Gastroesophageal sphincter (tissue), 3 donors: ENCODE measurements around the gene COL4A5.

Experiments
- EP300 ChIP-seq: sonication (generic); formaldehyde crosslinking; IDR thresholded peaks from one replicate; pipeline ENCODE4 v1.6.1; 2017; ENCODE audit warnings: antibody characterized with exemption, mild to moderate bottlenecking
- POLR2A ChIP-seq, 2 donors: fragments of 450-650 bp; IDR thresholded peaks; one replicate each; pipeline ENCODE4 v1.6.1; 2017; ENCODE audit warnings: antibody characterized with exemption in 2 of 2, mild to moderate bottlenecking in 2 of 2, moderate library complexity in 1 of 2
- TF ChIP-seq, protein P1 (sequence below), 4 experiments: fragments of 200-600 bp in 2 of 4; fragments of 450-650 bp in 2 of 4; sonication (generic) in 1 of 4; IDR thresholded peaks; one replicate each; pipeline ENCODE4 v1.5.1; 2017 to 2019; ENCODE audit warnings: antibody characterized with exemption in 4 of 4, mild to moderate bottlenecking in 2 of 4, moderate library complexity in 2 of 4

DNA sequence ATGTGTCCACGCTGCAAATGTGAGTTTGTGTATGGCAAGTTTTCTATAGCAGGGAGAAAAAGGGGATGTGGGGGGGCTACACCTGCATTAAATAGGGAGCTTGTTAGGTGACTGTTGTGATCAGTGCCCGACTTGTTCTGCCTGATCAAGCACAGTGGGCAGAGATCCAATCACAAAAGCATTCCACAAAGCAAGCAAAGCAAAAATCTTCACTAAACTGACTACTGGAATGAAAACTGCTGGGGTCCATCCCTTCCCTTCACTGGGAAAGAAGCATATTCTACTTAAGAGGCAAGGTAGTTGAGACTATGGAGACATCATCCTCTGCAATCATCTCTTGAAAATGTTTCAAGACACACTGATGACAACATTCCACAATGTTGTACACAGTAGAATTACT, 291.5 kb downstream of the COL4A5 start:
- TF ChIP-seq, protein P1, sequence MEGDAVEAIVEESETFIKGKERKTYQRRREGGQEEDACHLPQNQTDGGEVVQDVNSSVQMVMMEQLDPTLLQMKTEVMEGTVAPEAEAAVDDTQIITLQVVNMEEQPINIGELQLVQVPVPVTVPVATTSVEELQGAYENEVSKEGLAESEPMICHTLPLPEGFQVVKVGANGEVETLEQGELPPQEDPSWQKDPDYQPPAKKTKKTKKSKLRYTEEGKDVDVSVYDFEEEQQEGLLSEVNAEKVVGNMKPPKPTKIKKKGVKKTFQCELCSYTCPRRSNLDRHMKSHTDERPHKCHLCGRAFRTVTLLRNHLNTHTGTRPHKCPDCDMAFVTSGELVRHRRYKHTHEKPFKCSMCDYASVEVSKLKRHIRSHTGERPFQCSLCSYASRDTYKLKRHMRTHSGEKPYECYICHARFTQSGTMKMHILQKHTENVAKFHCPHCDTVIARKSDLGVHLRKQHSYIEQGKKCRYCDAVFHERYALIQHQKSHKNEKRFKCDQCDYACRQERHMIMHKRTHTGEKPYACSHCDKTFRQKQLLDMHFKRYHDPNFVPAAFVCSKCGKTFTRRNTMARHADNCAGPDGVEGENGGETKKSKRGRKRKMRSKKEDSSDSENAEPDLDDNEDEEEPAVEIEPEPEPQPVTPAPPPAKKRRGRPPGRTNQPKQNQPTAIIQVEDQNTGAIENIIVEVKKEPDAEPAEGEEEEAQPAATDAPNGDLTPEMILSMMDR (IDR thresholded peaks at IDR 0.05) = no peak
- TF ChIP-seq POLR2A (IDR thresholded peaks at IDR 0.05) = no peak
- TF ChIP-seq EP300 = no peak
